MCF 10A (cell line): Measurements from ENCODE around the gene NRGN. TPM values are rescaled to one million over a fixed set of nuclear protein-coding genes. Genes with fewer than 3 reads are reported as not detected.

Source experiments
- BruUV-seq: library from RNA; stranded (reverse); fragments of 400-500 nt; replicated peaks from 2 replicates; lab custom pipeline; 2021; lab: Mats Ljungman, UMichigan
- CTCF ChIA-PET: fragments of 300-600 bp; sonication (Branson Sonifier 250); formaldehyde crosslinking; extraction: SDS; loops from one replicate; lab custom pipeline; 2021; ENCODE audit warnings: antibody characterized with exemption, inconsistent platforms; lab: Yijun Ruan, JAX
- POLR2A ChIA-PET: fragments of 300-600, 350-650 bp; sonication (Branson Sonifier 250); formaldehyde crosslinking; extraction: SDS; loops from one replicate; lab custom pipeline; 2020; ENCODE audit warnings: antibody characterized with exemption, inconsistent platforms; lab: Yijun Ruan, JAX
- DNase-seq: peaks from one replicate; pipeline ENCODE4 v3.0.0-alpha.2; 2018; ENCODE audit not compliant: unreplicated experiment
- H3K27ac Mint-ChIP-seq: one replicate; pipeline ENCODE4 v1.8.0; 2022; ENCODE audit warnings: mild to moderate bottlenecking, low read depth, mixed read lengths; ENCODE audit not compliant: unreplicated experiment
- H3K27me3 Mint-ChIP-seq: one replicate; pipeline ENCODE4 v1.8.0; 2022; ENCODE audit warnings: mixed read lengths; ENCODE audit not compliant: insufficient read depth, unreplicated experiment
- H3K36me3 Mint-ChIP-seq: one replicate; pipeline ENCODE4 v1.8.0; 2022; ENCODE audit warnings: mild to moderate bottlenecking, moderate library complexity, mixed read lengths; ENCODE audit not compliant: insufficient read depth, unreplicated experiment
- H3K4me1 Mint-ChIP-seq: one replicate; pipeline ENCODE4 v1.8.0; 2022; ENCODE audit warnings: mixed read lengths; ENCODE audit not compliant: insufficient read depth, unreplicated experiment
- H3K4me3 Mint-ChIP-seq: one replicate; pipeline ENCODE4 v1.8.0; 2022; ENCODE audit warnings: mild to moderate bottlenecking, moderate library complexity, mixed read lengths; ENCODE audit not compliant: unreplicated experiment
- H3K9me3 Mint-ChIP-seq: one replicate; pipeline ENCODE4 v1.8.0; 2022; ENCODE audit warnings: mixed read lengths; ENCODE audit not compliant: unreplicated experiment
- CTCF ChIP-seq: fragments of 200-600 bp; IDR thresholded peaks from one replicate; pipeline ENCODE4 v1.8.0; 2022; ENCODE audit warnings: antibody characterized with exemption, mild to moderate bottlenecking; ENCODE audit not compliant: unreplicated experiment
- intact Hi-C: fragments of 100-400 bp; cut with micrococcal nuclease; formaldehyde crosslinking; loops from 2 replicates; pipeline ENCODE4 v1.14.1; 2022
- total RNA-seq: library from RNA; stranded (reverse); gene quantifications from 2 replicates; pipeline ENCODE4 v1.2.3, GENCODE V29; 2022

The NRGN gene
- total RNA-seq, 1 experiment from 2014 or later, result 1.4 TPM

- H3K36me3 Mint-ChIP-seq, result no peaks in the 10 kb centered on the region
- no peak overlapping the region for H3K4me3 Mint-ChIP-seq
- BruUV-seq, result no TSS peak
- DNase-seq, result no peak
- peaks cover 27% of the 10 kb centered on the region for H3K4me1 Mint-ChIP-seq
- ChIA-PET POLR2A (interaction anchor here (1.1 kb wide), 1 partner anchor 11 kb away, joined by 4 read pairs; no protein-coding TSS in a partner anchor), CTCF (interaction anchor here (0.5 to 16.8 kb wide), 8 partner anchors 15 to 1219 kb away, joined by 3 to 201 read pairs (median 12); no protein-coding TSS in a partner anchor)
- no peak overlapping the region for H3K27ac Mint-ChIP-seq
- TF ChIP-seq CTCF, result no peak
- no peaks in the 10 kb centered on the region for H3K27me3 Mint-ChIP-seq
- intact Hi-C loops, result loop anchor here (10.0 kb wide), 1 partner anchor 52 kb away; no protein-coding TSS in a partner anchor
- no peaks in the 10 kb centered on the region for H3K9me3 Mint-ChIP-seq
Measured at GRCh38 chr11:124796312-124796711, 56.6 kb downstream of the NRGN start.

Other genes starting within 250 kb of the NRGN start
- not detected in 2 replicates for gene OR8B12, start 196.3 kb upstream of the NRGN start, total RNA-seq
- gene OR8A1, start 169.9 kb upstream of the NRGN start, total RNA-seq, result not detected in 2 replicates
- gene PANX3, start 128.5 kb upstream of the NRGN start, total RNA-seq, result not detected in 2 replicates
- gene TBRG1, start 117.1 kb upstream of the NRGN start, total RNA-seq, result 46.9 and 54.0 TPM in 2 replicates
- gene SIAE, start 66.2 kb upstream of the NRGN start, total RNA-seq, result 20.7 and 21.7 TPM in 2 replicates
- 12.0 and 18.1 TPM in 2 replicates for gene SPA17, start 66.0 kb upstream of the NRGN start, total RNA-seq
- gene VSIG2, start 12.3 kb downstream of the NRGN start, total RNA-seq, result not detected in 2 replicates
- gene ESAM, start 22.3 kb downstream of the NRGN start, total RNA-seq, result 0.19 and 0.93 TPM in 2 replicates
- 14.2 and 15.3 TPM in 2 replicates for gene MSANTD2, start 60.5 kb downstream of the NRGN start, total RNA-seq
- 104 and 117 TPM in 2 replicates for gene ROBO3, start 125.5 kb downstream of the NRGN start, total RNA-seq
- gene ROBO4, start 157.9 kb downstream of the NRGN start, total RNA-seq, result 10.6 and 14.2 TPM in 2 replicates
- not detected in 2 replicates for gene HEPN1, start 179.3 kb downstream of the NRGN start, total RNA-seq
- not detected in 2 replicates for gene HEPACAM, start 196.1 kb downstream of the NRGN start, total RNA-seq
- 2.8 and 3.4 TPM in 2 replicates for gene CCDC15, start 214.3 kb downstream of the NRGN start, total RNA-seq